Measurements from ENCODE around the gene BRIP1.

The BRIP1 gene

DNA sequence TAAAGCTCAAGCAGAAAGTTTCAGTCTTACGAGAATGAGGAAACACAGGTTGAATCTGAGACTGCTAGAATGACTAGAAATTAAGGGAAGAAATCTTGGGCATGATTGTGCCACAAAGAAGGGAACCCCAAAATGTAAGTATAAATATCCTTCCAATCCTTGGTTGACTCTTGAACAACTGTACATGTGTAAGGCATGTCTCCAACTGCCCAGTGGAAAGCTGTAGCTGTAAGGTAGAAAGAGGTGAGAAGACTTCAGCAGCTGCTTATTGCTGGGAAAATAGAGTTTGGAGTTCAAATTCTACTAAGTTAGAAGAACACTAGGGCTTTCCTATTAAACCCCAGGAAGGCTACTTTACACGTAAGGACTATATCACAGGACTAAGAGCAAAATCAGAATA lies 212.6 kb downstream of the BRIP1 start:
- no peak for DNase-seq

DNA sequence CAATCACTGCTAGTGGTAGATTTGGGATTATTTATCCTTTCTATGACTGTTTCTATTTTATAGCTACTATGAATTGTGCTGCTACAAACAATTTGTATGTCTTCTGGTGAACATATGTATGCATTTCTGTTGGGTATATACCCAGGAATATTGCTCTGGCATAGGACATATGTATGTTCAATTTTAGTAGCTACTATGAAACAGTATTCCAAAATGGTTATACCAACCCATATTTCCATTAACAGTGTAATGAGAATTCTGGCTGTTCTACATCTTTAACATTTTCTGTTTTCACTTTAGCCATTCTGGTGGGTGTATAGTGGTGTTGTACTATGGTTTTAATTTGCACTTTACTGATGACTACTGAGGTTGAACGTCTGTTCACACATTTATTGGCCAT lies 214.7 kb downstream of the BRIP1 start:
- DNase-seq, result no peak

DNA sequence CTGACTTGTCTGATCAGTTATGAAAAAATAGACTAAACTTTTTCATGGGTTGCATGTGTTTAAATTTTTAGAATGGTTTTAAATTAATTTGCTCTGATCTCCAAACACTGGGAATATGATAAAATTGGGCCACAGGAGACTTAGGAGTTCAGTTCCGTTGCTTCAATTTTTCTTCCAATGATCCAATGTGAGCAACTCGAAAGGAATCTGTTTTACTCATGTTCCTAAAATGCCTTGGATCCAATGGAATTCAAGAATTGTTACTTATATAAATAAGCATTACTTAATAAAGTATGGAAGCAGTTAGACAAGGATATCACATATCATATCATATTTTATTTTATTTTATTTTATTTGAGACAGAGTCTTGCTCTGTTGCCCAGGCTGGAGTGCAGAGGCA lies 216.3 kb downstream of the BRIP1 start:
- DNase-seq, result no peak

DNA sequence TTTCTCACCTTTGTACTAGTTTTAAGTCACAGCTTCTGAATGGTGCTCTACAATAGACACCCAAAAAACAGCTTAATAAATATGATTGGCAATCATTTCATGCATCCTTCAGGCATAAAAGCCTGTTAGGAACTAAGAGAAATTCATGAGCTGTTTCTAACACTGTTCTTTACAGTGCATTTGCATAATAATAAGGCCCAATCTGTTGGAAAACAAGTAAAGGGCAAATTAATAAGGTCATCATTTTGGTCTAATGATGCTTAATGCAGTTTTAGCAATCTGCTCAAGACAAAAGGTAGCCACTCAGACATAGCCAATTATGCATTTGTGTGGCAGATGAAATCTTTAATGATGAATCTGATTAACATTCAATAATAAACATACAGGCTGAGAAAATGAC lies 216.8 kb downstream of the BRIP1 start:
- no peak for DNase-seq

DNA sequence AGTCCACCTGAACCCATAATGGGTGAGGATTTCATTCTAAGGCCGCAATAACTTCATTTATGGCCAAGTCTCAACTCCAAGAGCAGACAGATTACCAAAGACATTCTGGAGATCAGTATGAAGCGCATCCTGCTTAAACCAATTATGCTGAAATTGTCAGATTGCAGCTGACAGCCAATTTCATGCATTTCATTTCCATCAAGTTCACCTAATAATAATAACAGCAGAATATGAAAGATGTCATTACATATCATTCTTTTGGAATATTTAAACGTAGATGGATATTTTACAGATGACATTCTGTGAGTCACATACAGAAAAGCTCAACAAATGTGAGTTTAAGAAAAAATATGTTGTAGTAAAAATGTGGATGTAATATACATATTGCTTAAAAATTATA lies 217.4 kb downstream of the BRIP1 start:
- DNase-seq, result no peak

DNA sequence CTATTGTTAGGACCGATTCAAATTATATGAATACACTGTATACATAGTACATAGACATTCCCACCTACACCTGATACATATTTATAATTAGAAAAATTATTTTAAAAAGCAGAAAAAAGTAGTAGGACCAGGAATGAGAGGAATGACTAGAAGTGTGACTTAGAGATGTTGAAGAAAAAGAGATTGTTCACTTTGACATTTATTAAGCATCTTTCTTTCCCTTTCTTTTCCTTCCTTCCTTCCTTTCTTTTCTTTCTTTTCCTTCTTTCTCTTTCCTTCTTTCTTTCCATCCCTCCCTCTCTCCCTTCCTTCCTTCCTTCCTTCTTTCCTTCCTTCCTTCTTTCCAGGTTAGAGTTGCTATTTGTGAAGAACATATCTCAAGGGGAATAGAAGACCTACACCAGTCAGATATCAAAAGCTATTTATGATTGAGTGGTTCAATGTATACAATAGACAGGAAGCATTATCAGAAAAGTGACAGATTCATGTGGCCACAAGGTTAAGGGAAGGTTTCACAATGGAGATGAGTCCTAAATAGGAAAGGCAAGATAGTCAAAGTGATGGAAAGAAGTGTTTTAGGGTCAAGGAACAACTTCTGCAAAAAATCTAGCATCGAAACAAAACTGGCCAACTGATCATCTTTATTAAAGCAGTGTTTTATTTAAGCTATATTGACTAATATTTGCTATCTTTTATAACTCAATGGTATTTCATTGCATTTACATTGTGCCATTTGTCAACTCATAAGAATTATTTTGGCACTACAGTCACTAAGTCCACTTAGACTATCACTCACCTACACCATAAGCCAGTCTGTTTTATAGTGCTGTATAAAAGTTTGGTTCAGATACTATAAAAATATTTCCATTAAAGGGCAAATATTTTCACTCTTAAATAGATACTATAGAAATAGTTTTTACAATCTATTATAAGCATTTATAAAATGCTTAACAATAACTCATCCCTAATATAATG lies 218.2 kb downstream of the BRIP1 start:
- DNase-seq, result no peak

DNA sequence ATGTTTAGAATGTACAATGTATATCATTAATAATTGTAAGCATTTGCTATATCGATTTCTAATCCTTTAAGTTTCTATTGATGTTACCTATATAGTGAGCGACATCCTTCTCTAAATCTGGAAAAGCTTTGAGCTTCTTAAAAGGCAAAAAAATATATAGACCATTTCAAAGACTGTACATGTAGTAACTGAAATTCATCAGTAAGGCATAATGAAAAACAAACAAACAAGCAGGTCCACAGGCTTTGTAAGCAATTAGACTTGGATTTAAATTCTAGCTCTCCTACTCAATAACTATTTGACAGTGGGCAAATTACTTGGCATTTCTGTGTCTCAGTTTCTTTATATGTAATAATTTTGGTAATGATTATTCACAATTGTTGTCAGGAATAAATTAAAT lies 220.6 kb downstream of the BRIP1 start:
- no peak for DNase-seq

DNA sequence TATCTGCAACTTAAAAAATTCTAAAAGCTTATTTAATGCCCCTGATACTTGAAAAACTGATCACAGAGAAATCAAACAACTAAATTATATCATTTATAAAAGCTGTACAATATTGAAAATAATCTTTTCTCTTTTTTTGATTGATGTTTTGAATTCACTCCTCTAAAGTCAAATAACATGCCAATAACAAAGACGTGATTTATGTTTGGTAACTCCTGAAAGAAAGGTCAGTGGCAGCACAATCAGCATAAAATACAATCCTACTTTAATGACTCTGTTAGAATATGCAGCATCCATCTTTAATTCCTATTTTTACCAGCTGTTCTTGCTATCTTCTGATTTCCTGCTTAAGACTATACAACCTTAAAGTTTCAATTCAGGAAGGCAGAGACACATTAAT lies 221.6 kb downstream of the BRIP1 start:
- DNase-seq, result no peak

DNA sequence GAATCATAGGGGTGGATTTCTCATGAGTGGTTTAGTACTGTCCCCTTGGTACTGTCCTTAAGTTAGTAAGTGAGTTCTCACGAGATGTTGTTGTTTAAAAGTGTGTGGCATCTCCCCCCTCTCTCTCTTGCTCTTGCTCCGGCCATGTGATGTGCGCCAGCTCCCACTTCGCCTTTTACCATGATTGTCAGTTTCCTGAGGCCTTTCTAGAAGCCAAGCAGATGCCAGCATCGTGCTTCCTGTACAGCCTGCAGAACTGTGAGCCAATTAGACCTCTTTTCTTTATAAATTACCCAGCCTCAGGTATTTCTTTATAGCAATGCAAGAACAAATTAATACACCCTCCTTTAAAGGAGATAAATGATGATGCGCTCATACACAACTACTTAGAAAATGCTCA lies 222.2 kb downstream of the BRIP1 start:
- DNase-seq, result no peak

DNA sequence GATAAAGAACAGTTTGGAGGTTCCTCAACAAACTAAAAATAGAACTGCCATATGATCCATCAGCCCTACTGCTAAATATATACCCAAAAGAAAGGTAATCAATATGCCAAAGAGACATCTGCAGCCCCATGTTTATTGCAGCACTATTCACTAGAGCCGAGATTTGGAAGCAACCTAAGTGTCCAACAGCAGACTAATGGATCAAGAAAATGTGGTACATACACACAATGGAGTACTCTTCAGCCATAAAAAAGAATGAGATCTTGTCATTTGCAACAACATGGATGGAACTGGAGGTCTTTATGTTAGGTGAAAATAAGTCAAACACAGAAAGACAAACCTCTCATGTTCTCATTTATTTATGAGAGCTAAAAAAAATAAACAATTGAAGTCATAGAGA lies 223.5 kb downstream of the BRIP1 start:
- no peak for DNase-seq

DNA sequence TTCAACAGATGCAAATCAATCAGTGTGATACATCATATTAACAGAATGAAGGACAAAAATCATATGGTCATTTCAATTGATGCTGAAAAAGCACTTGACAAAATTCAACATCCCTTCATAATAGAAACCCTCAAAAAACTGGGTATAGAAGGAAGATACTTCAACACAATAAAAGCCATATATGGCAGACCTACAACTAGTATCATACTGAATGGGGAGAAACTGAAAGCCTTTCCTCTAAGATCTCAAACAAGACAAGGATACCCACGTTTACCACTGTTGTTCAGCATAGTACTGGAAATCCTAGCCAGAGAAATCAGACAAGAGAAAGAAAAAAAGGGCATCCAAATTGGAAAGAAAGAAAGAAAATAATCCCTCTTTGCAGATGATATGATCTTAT lies 225.2 kb downstream of the BRIP1 start:
- DNase-seq, result no peak

DNA sequence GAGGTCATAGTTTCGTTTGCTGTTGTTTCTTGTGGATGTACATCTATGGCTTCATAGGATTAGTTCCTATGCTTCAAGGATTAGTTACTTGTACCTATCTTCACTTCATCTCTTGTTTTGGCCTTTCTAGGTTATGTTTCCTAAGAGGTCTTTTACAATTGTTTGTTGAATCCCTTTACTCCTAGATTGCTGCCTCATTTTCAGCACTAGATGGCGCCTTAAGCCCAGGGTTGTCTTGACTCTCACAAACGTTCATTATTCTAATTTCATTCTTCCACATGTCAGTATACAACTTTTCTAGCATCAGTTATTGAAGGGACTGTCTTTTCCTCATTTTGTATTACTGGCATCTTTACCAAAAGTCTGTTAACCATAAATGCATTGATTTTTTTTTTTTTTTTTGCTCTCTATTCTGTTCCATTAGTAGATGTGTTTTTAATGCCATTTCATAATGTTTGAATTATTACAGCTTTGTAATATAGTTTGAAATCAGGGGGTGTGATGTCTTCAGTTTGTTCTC lies 227.4 kb downstream of the BRIP1 start:
- peak; percentile 76 for DNase-seq

DNA sequence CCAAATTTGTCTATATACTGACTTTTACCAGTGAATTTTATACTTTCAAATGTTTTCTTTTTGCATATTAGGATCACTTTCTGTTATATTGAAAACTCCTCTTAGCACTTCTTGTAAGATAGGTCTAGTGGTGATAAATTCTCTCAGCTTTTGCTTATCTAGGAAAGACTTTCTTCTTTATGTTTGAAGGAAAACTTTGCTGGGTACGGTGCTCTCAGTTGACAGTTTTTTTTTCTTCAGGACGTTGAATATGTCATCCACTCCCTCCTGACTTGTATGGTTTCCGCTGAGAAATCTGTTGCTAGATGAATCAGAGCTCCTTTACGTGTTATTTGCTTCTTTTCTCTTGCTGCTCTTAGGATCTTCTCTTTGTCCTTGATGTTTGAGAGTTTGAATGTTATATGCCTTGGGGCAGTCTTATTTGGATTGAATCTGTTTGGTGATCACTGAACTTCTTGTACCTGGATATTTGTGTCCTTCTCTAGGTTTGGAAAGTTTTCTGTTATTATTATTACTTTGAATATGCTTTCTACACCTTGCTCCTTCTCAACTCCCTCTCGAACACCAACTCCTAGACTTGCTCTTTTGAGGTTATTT lies 228.3 kb downstream of the BRIP1 start:
- DNase-seq, result no peak

DNA sequence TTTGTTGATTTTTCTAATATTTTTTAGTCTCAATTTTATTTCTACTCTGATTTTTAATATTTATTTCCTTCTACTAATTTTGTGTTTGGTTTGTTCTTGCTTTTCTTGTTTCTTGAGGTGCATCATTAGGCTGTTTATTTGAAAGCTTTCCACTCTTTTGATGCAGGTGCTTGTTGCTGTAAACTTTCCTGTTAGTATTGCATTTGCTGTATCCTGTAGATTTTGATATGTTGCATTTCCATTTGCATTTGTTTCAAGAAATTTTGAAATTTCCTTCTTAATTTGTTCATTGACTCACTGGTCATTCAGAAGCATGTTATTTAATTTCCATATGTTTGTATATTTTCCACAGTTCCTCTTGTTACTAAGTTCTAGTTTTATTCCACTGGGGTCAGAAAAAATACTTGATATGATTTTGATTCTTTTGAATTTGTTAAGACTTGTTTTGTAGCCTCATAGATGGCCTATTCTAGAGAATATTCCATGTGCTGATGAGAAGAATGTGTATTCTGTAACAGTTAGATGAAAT lies 229.3 kb downstream of the BRIP1 start:
- DNase-seq, result no peak

DNA sequence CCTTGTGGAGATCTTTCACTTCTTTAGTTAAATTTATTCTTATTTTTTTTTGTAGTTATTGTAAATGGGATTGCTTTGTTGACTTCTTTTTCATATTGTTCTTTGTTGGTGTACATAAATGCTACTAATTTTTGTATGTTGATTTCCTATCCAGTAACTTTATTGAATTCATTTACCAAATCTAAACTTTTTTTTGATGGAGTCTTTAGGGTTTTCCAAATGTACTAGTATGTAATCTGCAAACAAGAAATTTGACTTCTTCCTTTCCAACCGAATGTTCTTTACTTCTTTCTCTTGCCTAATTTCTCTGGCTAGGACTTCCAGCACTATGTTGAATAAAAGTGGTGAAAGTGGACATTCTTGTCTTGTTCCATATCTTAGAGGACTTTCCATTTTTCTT lies 230.5 kb downstream of the BRIP1 start:
- no peak for DNase-seq

DNA sequence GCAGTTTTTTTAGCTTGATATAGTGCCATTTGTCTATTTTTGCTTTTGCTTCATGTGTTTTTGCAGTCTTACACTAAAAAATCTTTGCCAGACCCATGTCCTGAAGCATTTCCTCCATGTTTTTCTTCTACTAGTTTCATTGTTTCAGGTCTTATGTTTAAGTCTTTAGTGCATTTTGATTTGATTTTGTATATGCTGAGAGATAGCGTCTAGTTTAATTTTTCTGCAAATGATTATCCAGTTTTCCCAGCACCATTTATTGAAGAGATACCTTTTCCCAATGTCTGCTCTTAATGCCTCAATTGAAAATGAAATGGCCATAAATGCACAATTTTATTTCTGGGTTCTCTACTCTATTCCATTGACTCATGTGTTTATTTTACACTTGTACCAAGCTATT lies 231.5 kb downstream of the BRIP1 start:
- no peak for DNase-seq

All from hematopoietic multipotent progenitor cell treated with erythropoietin and hydrocortisone succinate and interleukin-3 and kit ligand, for 8 days (in vitro differentiated cells).